GM10248 (cell line): ENCODE measurements around the gene NDUFB2.

ENCODE experiments used
- CTCF ChIA-PET: fragments of 300-600 bp; sonication (Branson Sonifier 250); formaldehyde crosslinking; extraction: SDS; loops from one replicate; lab custom pipeline; 2021; ENCODE audit warnings: antibody characterized with exemption; lab: Yijun Ruan, JAX
- POLR2A ChIA-PET: fragments of 350-650 bp; sonication (Branson Sonifier 250); formaldehyde crosslinking; extraction: SDS; loops from one replicate; lab custom pipeline; 2020; ENCODE audit warnings: antibody characterized with exemption; lab: Yijun Ruan, JAX
- DNase-seq: peaks from one replicate; pipeline ENCODE4 v3.0.0; 2012; ENCODE audit errors: extremely low spot score
- CTCF ChIP-seq: IDR thresholded peaks from 2 replicates; pipeline ENCODE4 v1.5.1; 2012; ENCODE audit warnings: mild to moderate bottlenecking, low read depth; ENCODE audit errors: extremely low read depth, missing control alignments, control extremely low read depth

The NDUFB2 gene

GRCh38 chr7:140745266-140746058 is 49.0 kb downstream of the NDUFB2 start:
- ChIA-PET CTCF (interaction anchor here (0.9 to 2.2 kb wide), 6 partner anchors 9 to 66 kb away, joined by 3 to 6 read pairs (median 4); no protein-coding TSS in a partner anchor), POLR2A (no interaction called here)
- no peak for DNase-seq

DNA sequence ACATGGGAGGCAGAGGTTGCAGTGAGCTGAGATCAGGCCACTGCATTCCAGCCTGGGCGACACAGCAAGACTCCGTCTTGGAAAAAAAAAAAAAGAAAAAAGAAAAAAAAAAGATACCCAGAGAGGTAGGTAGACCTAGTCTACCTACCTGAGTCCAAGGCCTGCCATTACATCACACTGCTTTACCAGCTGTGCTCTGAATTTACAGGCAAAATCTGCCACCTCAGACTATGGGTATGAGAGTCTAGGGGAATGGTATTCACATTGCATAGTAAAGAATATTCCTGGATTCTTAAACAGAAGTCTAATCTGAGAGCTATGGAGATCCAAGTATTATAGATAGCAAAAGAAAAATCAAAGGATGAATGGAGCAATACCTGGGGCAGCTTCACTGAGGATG is 50.2 kb downstream of the NDUFB2 start:
- ChIA-PET POLR2A (no interaction called here), CTCF (interaction anchor here (2.1 to 2.2 kb wide), 2 partner anchors 11 to 65 kb away, joined by 4 to 6 read pairs; no protein-coding TSS in a partner anchor)
- no peak for TF ChIP-seq CTCF
- no peak for DNase-seq

More at GRCh38 chr7:140745266-140746058, 49.0 kb downstream of the NDUFB2 start:
- no peak for TF ChIP-seq CTCF

DNA sequence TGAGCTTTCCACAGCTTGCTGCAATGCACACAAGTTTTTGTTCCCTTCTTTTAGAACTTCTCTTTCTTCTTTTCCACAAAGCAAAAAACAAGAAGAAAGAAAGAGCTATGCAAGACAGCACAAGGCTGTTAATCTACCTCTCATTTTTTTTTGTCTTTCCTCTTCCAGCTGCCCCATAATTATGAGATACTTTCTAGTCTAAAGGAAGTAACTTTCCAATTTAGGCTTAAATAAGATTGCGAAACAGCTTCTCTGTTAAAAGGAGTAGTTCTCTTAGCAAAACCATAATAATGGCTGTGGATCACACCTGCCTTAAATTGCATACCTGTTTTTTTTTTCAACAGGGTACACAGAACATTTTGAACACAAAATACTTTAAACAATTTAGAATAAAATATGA is 56.0 kb downstream of the NDUFB2 start:
- ChIA-PET POLR2A (no interaction called here), CTCF (interaction anchor here (1.0 to 1.7 kb wide), 2 partner anchors 8 to 26 kb away, joined by 3 to 6 read pairs; no protein-coding TSS in a partner anchor)

DNA sequence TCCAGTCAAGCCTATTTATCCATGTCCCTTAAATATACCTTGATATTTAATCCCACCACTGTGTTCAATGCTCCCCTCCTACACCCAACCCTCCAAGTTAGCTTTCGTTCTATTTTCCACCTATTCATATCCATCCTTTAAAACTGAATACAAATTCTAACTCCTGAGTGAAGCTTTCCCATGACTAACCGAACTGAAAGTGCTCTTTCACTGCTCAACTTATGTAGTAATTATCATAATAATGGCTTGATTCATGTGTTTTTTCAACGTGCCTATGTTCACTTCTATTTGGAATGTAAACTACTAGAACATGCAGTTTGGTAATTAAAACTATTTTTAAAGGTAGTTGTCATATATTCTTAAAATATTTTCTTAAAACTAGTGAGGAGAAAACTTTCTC is 58.0 kb downstream of the NDUFB2 start:
- ChIA-PET CTCF (no interaction called here), POLR2A (interaction anchor here (0.5 kb wide), 1 partner anchor 128 kb away, joined by 3 read pairs; no protein-coding TSS in a partner anchor)
- TF ChIP-seq CTCF, result no peak
- no peak for DNase-seq

More for the DNA sequence above, 56.0 kb downstream of the NDUFB2 start:
- no peak for TF ChIP-seq CTCF
- DNase-seq, result no peak
